Mesenchymal stem cell (in vitro differentiated cells and primary cell): ENCODE data around the gene USH2A.

Experiments
- DNase-seq: peaks from one replicate; pipeline ENCODE4 v3.0.0-alpha.2; 2013
- H2AFZ ChIP-seq: one replicate; pipeline ENCODE4 v1.6.1; 2013; ENCODE audit warnings: low read depth, mild to moderate bottlenecking, control low read depth, inconsistent platforms, low read length, moderate library complexity
- H2AK5ac ChIP-seq: 2 replicates; pipeline ENCODE4 v1.6.1; 2013; ENCODE audit warnings: low read length, moderate library complexity, mild to moderate bottlenecking, inconsistent platforms; ENCODE audit not compliant: severe bottlenecking
- H2BK120ac ChIP-seq: one replicate; pipeline ENCODE4 v1.6.1; 2013; ENCODE audit warnings: low read depth, mild to moderate bottlenecking, inconsistent platforms, low read length, moderate library complexity
- H2BK12ac ChIP-seq, 2 experiments: one replicate each; pipeline ENCODE4 v1.6.1; 2013; ENCODE audit warnings: inconsistent platforms in 2 of 2, low read length in 2 of 2, mild to moderate bottlenecking in 2 of 2, moderate library complexity in 2 of 2, control low read depth in 1 of 2
- H2BK15ac ChIP-seq: one replicate; pipeline ENCODE4 v1.6.1; 2013; ENCODE audit warnings: mild to moderate bottlenecking, low read depth, inconsistent platforms; ENCODE audit not compliant: poor library complexity, severe bottlenecking
- H2BK5ac ChIP-seq: 2 replicates; pipeline ENCODE4 v1.6.1; 2013; ENCODE audit warnings: low read depth, mild to moderate bottlenecking, low read length, control low read depth, inconsistent platforms; ENCODE audit not compliant: poor library complexity, severe bottlenecking
- H3K14ac ChIP-seq, 2 experiments: one replicate each; pipeline ENCODE4 v1.6.1; 2013; ENCODE audit warnings: inconsistent platforms in 2 of 2, low read length in 2 of 2, control low read depth in 1 of 2, mild to moderate bottlenecking in 1 of 2, moderate library complexity in 1 of 2
- H3K18ac ChIP-seq, 2 experiments: one replicate each; pipeline ENCODE4 v1.6.1; 2013; ENCODE audit warnings: inconsistent platforms in 2 of 2, low read length in 2 of 2, control low read depth in 1 of 2, low read depth in 1 of 2, mild to moderate bottlenecking in 1 of 2
- H3K23ac ChIP-seq, 2 experiments: one replicate each; pipeline ENCODE4 v1.6.1; 2013; ENCODE audit warnings: inconsistent platforms in 2 of 2, low read length in 2 of 2, mild to moderate bottlenecking in 2 of 2, moderate library complexity in 2 of 2, control low read depth in 1 of 2
- H3K27ac ChIP-seq: 2 replicates; pipeline ENCODE4 v1.5.1; 2013; ENCODE audit warnings: mild to moderate bottlenecking, moderate library complexity, low read length, control low read depth, inconsistent platforms; ENCODE audit not compliant: poor library complexity, severe bottlenecking
- H3K27me3 ChIP-seq, 2 experiments: 2 replicates each; pipeline versions ENCODE4 v1.6.1 to v1.7.0; 2013; ENCODE audit warnings: low read length in 2 of 2, mild to moderate bottlenecking in 2 of 2, moderate library complexity in 2 of 2, control low read depth in 1 of 2, inconsistent platforms in 1 of 2; ENCODE audit not compliant: control insufficient read depth in 1 of 2, insufficient read depth in 1 of 2
- H3K36me3 ChIP-seq, 2 experiments: 2 replicates each; pipeline versions ENCODE4 v1.6.1 to v1.7.0; 2013; ENCODE audit warnings: low read length in 2 of 2, control low read depth in 1 of 2, inconsistent platforms in 1 of 2, low read depth in 1 of 2, mild to moderate bottlenecking in 1 of 2; ENCODE audit not compliant: insufficient read depth in 2 of 2, control insufficient read depth in 1 of 2
- H3K4ac ChIP-seq, 2 experiments: one replicate each; pipeline ENCODE4 v1.6.1; 2013; ENCODE audit warnings: inconsistent platforms in 2 of 2, low read length in 2 of 2, mild to moderate bottlenecking in 2 of 2, moderate library complexity in 2 of 2, control low read depth in 1 of 2, low read depth in 1 of 2
- H3K4me1 ChIP-seq: 2 replicates; pipeline ENCODE4 v1.6.1; 2013; ENCODE audit warnings: low read depth, low read length, control low read depth; ENCODE audit not compliant: control insufficient read depth, insufficient read depth
- H3K4me2 ChIP-seq: 2 replicates; pipeline ENCODE4 v1.6.1; 2013; ENCODE audit warnings: low read length, mild to moderate bottlenecking, inconsistent platforms; ENCODE audit not compliant: poor library complexity, severe bottlenecking
- H3K4me3 ChIP-seq, 2 experiments: 2 replicates each; pipeline versions ENCODE4 v1.5.1 to v1.7.0; 2013; ENCODE audit warnings: low read length in 2 of 2, mild to moderate bottlenecking in 2 of 2, control low read depth in 1 of 2, low read depth in 1 of 2; ENCODE audit not compliant: insufficient read depth in 1 of 2
- H3K79me1 ChIP-seq: replicated peaks from 2 replicates; pipeline ENCODE4 v1.6.1; 2013; ENCODE audit warnings: mild to moderate bottlenecking, control low read depth, low read length, inconsistent platforms; ENCODE audit not compliant: poor library complexity, severe bottlenecking
- H3K9ac ChIP-seq: 2 replicates; pipeline ENCODE4 v1.7.0; 2013; ENCODE audit warnings: mild to moderate bottlenecking, low read length, moderate library complexity
- H3K9me3 ChIP-seq: 2 replicates; pipeline ENCODE4 v1.7.0; 2013; ENCODE audit warnings: mild to moderate bottlenecking, low read length; ENCODE audit not compliant: control insufficient read depth
- H4K8ac ChIP-seq: one replicate; pipeline ENCODE4 v1.6.1; 2013; ENCODE audit warnings: inconsistent platforms, mild to moderate bottlenecking, low read length, moderate library complexity
- H4K91ac ChIP-seq: one replicate; pipeline ENCODE4 v1.6.1; 2013; ENCODE audit warnings: mild to moderate bottlenecking, low read length, inconsistent platforms
- WGBS: methylation state at CpG from one replicate; pipeline ENCODE4 v1.1.7; 2013; ENCODE audit warnings: mixed read lengths; 5-methylcytosine and 5-hydroxymethylcytosine counted together

Gene USH2A

GRCh38 chr1:215911406-215911968 is 511.8 kb downstream of the USH2A start:
- Histone ChIP-seq H3K4me2 (no peak overlapping the region), H2BK15ac (no peak overlapping the region), H4K91ac (no peak overlapping the region), H4K8ac (no peak overlapping the region), H2AFZ (no peak overlapping the region), H3K27ac (no peak overlapping the region), H3K27me3 (no peaks in the 10 kb centered on the region), H3K18ac (no peak overlapping the region), H3K4ac (no peak overlapping the region), H2AK5ac (no peak overlapping the region), H3K36me3 (no peaks in the 10 kb centered on the region), H3K23ac (no peak overlapping the region), H3K9me3 (no peaks in the 10 kb centered on the region), H3K14ac (no peak overlapping the region), H3K79me1 (no peaks in the 10 kb centered on the region), H2BK12ac (no peak overlapping the region), H2BK120ac (no peak overlapping the region), H3K4me3 (no peak overlapping the region), H3K4me1 (no peaks in the 10 kb centered on the region), H3K9ac (no peak overlapping the region), H2BK5ac (no peak overlapping the region)
- 83% methylated on average over 1 of the region's 1 CpG for WGBS
- no peak for DNase-seq

GRCh38 chr1:215905493-215906115 is 517.6 kb downstream of the USH2A start:
- Histone ChIP-seq H2BK5ac (no peak overlapping the region), H4K91ac (no peak overlapping the region), H3K9ac (no peak overlapping the region), H3K4me1 (no peaks in the 10 kb centered on the region), H2AFZ (no peak overlapping the region), H3K4me2 (no peak overlapping the region), H3K27ac (no peak overlapping the region), H3K9me3 (no peaks in the 10 kb centered on the region), H2BK15ac (no peak overlapping the region), H2BK12ac (no peak overlapping the region), H3K27me3 (no peaks in the 10 kb centered on the region), H3K4ac (no peak overlapping the region), H2BK120ac (no peak overlapping the region), H3K23ac (no peak overlapping the region), H3K18ac (no peak overlapping the region), H3K36me3 (no peaks in the 10 kb centered on the region), H3K4me3 (no peak overlapping the region), H2AK5ac (no peak overlapping the region), H3K14ac (no peak overlapping the region), H4K8ac (no peak overlapping the region), H3K79me1 (no peaks in the 10 kb centered on the region)
- 87% methylated on average over 5 of the region's 6 CpGs for WGBS
- DNase-seq: no peak

GRCh38 chr1:215900684-215901083 is 522.6 kb downstream of the USH2A start:
- Histone ChIP-seq H3K79me1 (no peaks in the 10 kb centered on the region), H3K27ac (no peak overlapping the region), H2AK5ac (no peak overlapping the region), H3K4ac (no peak overlapping the region), H3K9ac (no peak overlapping the region), H2BK5ac (no peak overlapping the region), H4K8ac (no peak overlapping the region), H3K4me1 (no peaks in the 10 kb centered on the region), H3K36me3 (no peaks in the 10 kb centered on the region), H3K18ac (peak overlapping the region in 1 of 2 experiments; percentile 12), H2BK120ac (no peak overlapping the region), H2AFZ (no peak overlapping the region), H3K23ac (no peak overlapping the region), H3K9me3 (no peaks in the 10 kb centered on the region), H3K4me2 (no peak overlapping the region), H3K27me3 (no peaks in the 10 kb centered on the region), H2BK12ac (no peak overlapping the region), H2BK15ac (no peak overlapping the region), H3K4me3 (no peak overlapping the region), H3K14ac (no peak overlapping the region), H4K91ac (no peak overlapping the region)
- DNase-seq: no peak
- WGBS: 80% methylated on average over 6 of the region's 6 CpGs

- H3K4me1 ChIP-seq: no peaks in the 10 kb centered on the region
- no peak overlapping the region for H2BK12ac ChIP-seq
Observed at GRCh38 chr1:215899901-215900300, 523.3 kb downstream of the USH2A start.

More at GRCh38 chr1:215899901-215900300, 523.3 kb downstream of the USH2A start:
- no peak overlapping the region for H3K14ac ChIP-seq
- no peaks in the 10 kb centered on the region for H3K79me1 ChIP-seq
- H3K36me3 ChIP-seq: no peaks in the 10 kb centered on the region
- no peak overlapping the region for H2AK5ac ChIP-seq
- H4K91ac ChIP-seq: no peak overlapping the region
- no peaks in the 10 kb centered on the region for H3K9me3 ChIP-seq
- 100% methylated on average over 3 of the region's 5 CpGs for WGBS
- no peak overlapping the region for H3K4ac ChIP-seq
- no peak overlapping the region for H3K9ac ChIP-seq
- H4K8ac ChIP-seq: no peak overlapping the region
- no peak overlapping the region for H2BK120ac ChIP-seq
- H3K27me3 ChIP-seq: no peaks in the 10 kb centered on the region
- H2BK5ac ChIP-seq: no peak overlapping the region
- no peak for DNase-seq
- no peak overlapping the region for H2AFZ ChIP-seq
- no peak overlapping the region for H3K18ac ChIP-seq
- H3K4me2 ChIP-seq: no peak overlapping the region
- no peak overlapping the region for H3K23ac ChIP-seq
- H2BK15ac ChIP-seq: no peak overlapping the region
- H3K4me3 ChIP-seq: no peak overlapping the region
- no peak overlapping the region for H3K27ac ChIP-seq
